WTC11 (cell line): ENCODE results near the gene ADCK2. TPM values are rescaled to one million over a fixed set of nuclear protein-coding genes. Genes with fewer than 3 reads are reported as not detected.
A peak's percentile ranks its signal among the peaks of the same experiment; 100 is the strongest.

Source experiments
- ATAC-seq: fragments of 200-7000 bp; cut with Tn5 transposase; 2 replicates; pipeline ENCODE4 v1.10.0; 2021; ENCODE audit warnings: mild to moderate bottlenecking, moderate library complexity
- CTCF ChIA-PET: fragments of 300-600 bp; sonication (Branson Sonifier 250); formaldehyde crosslinking; loops from one replicate; lab custom pipeline; 2021; ENCODE audit warnings: antibody characterized with exemption; lab: Charles Lee
- POLR2A ChIA-PET: fragments of 350-600 bp; sonication (Branson Sonifier 250); formaldehyde crosslinking; loops from one replicate; lab custom pipeline; 2021; ENCODE audit warnings: antibody characterized with exemption; lab: Charles Lee
- DNase-seq: peaks from one replicate; pipeline ENCODE4 v3.0.0; 2021; ENCODE audit warnings: low spot score
- H3K27ac Mint-ChIP-seq: 2 replicates; pipeline ENCODE4 v1.8.0; 2021; ENCODE audit warnings: mixed read lengths
- H3K27me3 Mint-ChIP-seq: 2 replicates; pipeline ENCODE4 v1.8.0; 2021; ENCODE audit warnings: low read depth, mild to moderate bottlenecking, moderate library complexity, mixed read lengths
- H3K36me3 Mint-ChIP-seq: 2 replicates; pipeline ENCODE4 v1.8.0; 2021; ENCODE audit warnings: mixed read lengths
- H3K4me1 Mint-ChIP-seq: 2 replicates; pipeline ENCODE4 v1.8.0; 2022; ENCODE audit warnings: mixed read lengths
- H3K4me3 Mint-ChIP-seq: 2 replicates; pipeline ENCODE4 v1.8.0; 2021; ENCODE audit warnings: mild to moderate bottlenecking, moderate library complexity, mixed read lengths
- H3K9me3 Mint-ChIP-seq: 2 replicates; pipeline ENCODE4 v1.8.0; 2021; ENCODE audit warnings: mixed read lengths
- ESRRA ChIP-seq: sonication (generic); formaldehyde crosslinking; IDR thresholded peaks from 2 replicates; pipeline ENCODE4 v1.8.1; 2022; ENCODE audit warnings: mild to moderate bottlenecking, missing genetic modification reagents, borderline replicate concordance
- GRHL2 ChIP-seq: fragments of 250-450 bp; sonication (Bioruptor Pico); IDR thresholded peaks from 2 replicates; pipeline ENCODE4 v1.8.0; 2022; ENCODE audit warnings: mild to moderate bottlenecking, moderate library complexity; ENCODE audit not compliant: insufficient replicate concordance, severe bottlenecking
- IRF2 ChIP-seq: sonication (generic); formaldehyde crosslinking; IDR thresholded peaks from 2 replicates; pipeline ENCODE4 v1.8.0; 2022; ENCODE audit warnings: low read depth, missing genetic modification reagents, borderline replicate concordance
- MXD4 ChIP-seq: fragments of 250-450 bp; sonication (Bioruptor Pico); IDR thresholded peaks from 2 replicates; pipeline ENCODE4 v1.8.0; 2021; ENCODE audit warnings: mild to moderate bottlenecking, moderate library complexity, borderline replicate concordance
- NFE2L1 ChIP-seq: sonication (generic); formaldehyde crosslinking; IDR thresholded peaks from 2 replicates; pipeline ENCODE4 v1.8.1; 2023; ENCODE audit warnings: missing genetic modification reagents
- SMAD3 ChIP-seq: sonication (generic); formaldehyde crosslinking; IDR thresholded peaks from 2 replicates; pipeline ENCODE4 v1.8.0; 2022; ENCODE audit warnings: missing genetic modification reagents, mild to moderate bottlenecking, borderline replicate concordance
- TEAD4 ChIP-seq: sonication (generic); formaldehyde crosslinking; IDR thresholded peaks from 2 replicates; pipeline ENCODE4 v1.8.0; 2022; ENCODE audit warnings: mild to moderate bottlenecking, missing genetic modification reagents
- TP53 ChIP-seq: sonication (generic); formaldehyde crosslinking; IDR thresholded peaks from 2 replicates; pipeline ENCODE4 v1.8.1; 2023; ENCODE audit warnings: mild to moderate bottlenecking, missing genetic modification reagents
- ZNF121 ChIP-seq: sonication (generic); formaldehyde crosslinking; IDR thresholded peaks from 2 replicates; pipeline ENCODE4 v1.8.0; 2023; ENCODE audit warnings: missing genetic modification reagents
- ZNF138 ChIP-seq: sonication (generic); formaldehyde crosslinking; conservative IDR thresholded peaks from 2 replicates; pipeline ENCODE4 v1.8.1; 2022; ENCODE audit warnings: mild to moderate bottlenecking, moderate library complexity, missing genetic modification reagents
- ZNF263 ChIP-seq: sonication (generic); formaldehyde crosslinking; IDR thresholded peaks from 2 replicates; pipeline ENCODE4 v1.8.1; 2022; ENCODE audit warnings: low read depth, mild to moderate bottlenecking, moderate library complexity, missing genetic modification reagents
- ZNF423 ChIP-seq: fragments of 250-450 bp; sonication (Bioruptor Pico); IDR thresholded peaks from 2 replicates; pipeline ENCODE4 v2.1.2; 2022; ENCODE audit warnings: mild to moderate bottlenecking, moderate library complexity
- total RNA-seq: library from RNA; stranded (reverse); gene quantifications from 3 replicates; pipeline ENCODE4 v1.2.3, GENCODE V29; 2021
- TF ChIP-seq, protein P1 (sequence below): sonication (generic); formaldehyde crosslinking; IDR thresholded peaks from 2 replicates; pipeline ENCODE4 v1.8.0; 2022; ENCODE audit warnings: mild to moderate bottlenecking, missing genetic modification reagents
- TF ChIP-seq, protein P2 (sequence below): sonication (generic); formaldehyde crosslinking; IDR thresholded peaks from 2 replicates; pipeline ENCODE4 v1.8.1; 2023; ENCODE audit warnings: mild to moderate bottlenecking, moderate library complexity, missing genetic modification reagents
- TF ChIP-seq, protein P3 (sequence below): sonication (generic); formaldehyde crosslinking; IDR thresholded peaks from 2 replicates; pipeline ENCODE4 v1.8.0; 2023; ENCODE audit warnings: mild to moderate bottlenecking, missing genetic modification reagents
- TF ChIP-seq, protein P4 (sequence below): fragments of 250-450 bp; sonication (Bioruptor Pico); IDR thresholded peaks from 2 replicates; pipeline ENCODE4 v1.8.0; 2021; ENCODE audit warnings: mild to moderate bottlenecking
- TF ChIP-seq, protein P5 (sequence below): fragments of 250-450 bp; sonication (Bioruptor Pico); conservative IDR thresholded peaks from 2 replicates; pipeline ENCODE4 v1.9.0; 2021; ENCODE audit warnings: mild to moderate bottlenecking
- TF ChIP-seq, protein P6 (sequence below): sonication (generic); formaldehyde crosslinking; IDR thresholded peaks from 2 replicates; pipeline ENCODE4 v1.8.0; 2022; ENCODE audit warnings: mild to moderate bottlenecking, missing genetic modification reagents

Gene ADCK2
- total RNA-seq, 1 experiment from 2014 or later: 12.7 TPM

DNA sequence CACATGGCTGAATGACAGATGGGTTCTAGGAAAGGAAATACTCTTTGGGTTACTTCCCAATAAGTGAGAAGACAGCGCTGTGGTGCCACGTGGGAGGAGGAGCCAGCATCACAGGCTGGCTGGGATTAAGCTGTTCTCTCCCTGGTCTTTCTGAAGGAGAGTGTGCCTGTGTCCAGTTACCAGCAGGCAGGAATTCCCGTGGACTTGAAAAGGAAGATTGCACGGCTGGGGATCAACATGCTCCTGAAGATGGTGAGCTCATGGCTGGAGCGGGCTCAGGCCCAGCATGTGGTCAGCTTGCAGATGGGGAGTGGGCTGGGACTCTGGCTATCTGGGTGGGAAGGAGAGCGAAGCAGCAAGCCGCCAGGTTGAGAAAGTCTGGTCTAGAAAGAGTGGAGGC is 8.1 kb downstream of the ADCK2 start:
- DNase-seq: no peak
- ATAC-seq: no peak
- no peak overlapping the region for H3K4me3 Mint-ChIP-seq
- H3K4me1 Mint-ChIP-seq: no peaks in the 10 kb centered on the region
- no peaks in the 10 kb centered on the region for H3K27me3 Mint-ChIP-seq
- TF ChIP-seq NFE2L1 (CRISPR knock-in tag) (no peak), TEAD4 (CRISPR knock-in tag) (no peak), ESRRA (CRISPR knock-in tag) (no peak), ZNF423 (CRISPR knock-in tag) (no peak), MXD4 (CRISPR knock-in tag) (no peak), GRHL2 (no peak), IRF2 (CRISPR knock-in tag) (no peak), SMAD3 (CRISPR knock-in tag) (no peak)
- TF ChIP-seq, protein P1, sequence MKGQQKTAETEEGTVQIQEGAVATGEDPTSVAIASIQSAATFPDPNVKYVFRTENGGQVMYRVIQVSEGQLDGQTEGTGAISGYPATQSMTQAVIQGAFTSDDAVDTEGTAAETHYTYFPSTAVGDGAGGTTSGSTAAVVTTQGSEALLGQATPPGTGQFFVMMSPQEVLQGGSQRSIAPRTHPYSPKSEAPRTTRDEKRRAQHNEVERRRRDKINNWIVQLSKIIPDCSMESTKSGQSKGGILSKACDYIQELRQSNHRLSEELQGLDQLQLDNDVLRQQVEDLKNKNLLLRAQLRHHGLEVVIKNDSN (CRISPR knock-in tag): no peak
- TF ChIP-seq, protein P2, sequence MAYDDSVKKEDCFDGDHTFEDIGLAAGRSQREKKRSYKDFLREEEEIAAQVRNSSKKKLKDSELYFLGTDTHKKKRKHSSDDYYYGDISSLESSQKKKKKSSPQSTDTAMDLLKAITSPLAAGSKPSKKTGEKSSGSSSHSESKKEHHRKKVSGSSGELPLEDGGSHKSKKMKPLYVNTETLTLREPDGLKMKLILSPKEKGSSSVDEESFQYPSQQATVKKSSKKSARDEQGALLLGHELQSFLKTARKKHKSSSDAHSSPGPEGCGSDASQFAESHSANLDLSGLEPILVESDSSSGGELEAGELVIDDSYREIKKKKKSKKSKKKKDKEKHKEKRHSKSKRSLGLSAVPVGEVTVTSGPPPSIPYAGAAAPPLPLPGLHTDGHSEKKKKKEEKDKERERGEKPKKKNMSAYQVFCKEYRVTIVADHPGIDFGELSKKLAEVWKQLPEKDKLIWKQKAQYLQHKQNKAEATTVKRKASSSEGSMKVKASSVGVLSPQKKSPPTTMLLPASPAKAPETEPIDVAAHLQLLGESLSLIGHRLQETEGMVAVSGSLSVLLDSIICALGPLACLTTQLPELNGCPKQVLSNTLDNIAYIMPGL (CRISPR knock-in tag): no peak
- TF ChIP-seq, protein P3, sequence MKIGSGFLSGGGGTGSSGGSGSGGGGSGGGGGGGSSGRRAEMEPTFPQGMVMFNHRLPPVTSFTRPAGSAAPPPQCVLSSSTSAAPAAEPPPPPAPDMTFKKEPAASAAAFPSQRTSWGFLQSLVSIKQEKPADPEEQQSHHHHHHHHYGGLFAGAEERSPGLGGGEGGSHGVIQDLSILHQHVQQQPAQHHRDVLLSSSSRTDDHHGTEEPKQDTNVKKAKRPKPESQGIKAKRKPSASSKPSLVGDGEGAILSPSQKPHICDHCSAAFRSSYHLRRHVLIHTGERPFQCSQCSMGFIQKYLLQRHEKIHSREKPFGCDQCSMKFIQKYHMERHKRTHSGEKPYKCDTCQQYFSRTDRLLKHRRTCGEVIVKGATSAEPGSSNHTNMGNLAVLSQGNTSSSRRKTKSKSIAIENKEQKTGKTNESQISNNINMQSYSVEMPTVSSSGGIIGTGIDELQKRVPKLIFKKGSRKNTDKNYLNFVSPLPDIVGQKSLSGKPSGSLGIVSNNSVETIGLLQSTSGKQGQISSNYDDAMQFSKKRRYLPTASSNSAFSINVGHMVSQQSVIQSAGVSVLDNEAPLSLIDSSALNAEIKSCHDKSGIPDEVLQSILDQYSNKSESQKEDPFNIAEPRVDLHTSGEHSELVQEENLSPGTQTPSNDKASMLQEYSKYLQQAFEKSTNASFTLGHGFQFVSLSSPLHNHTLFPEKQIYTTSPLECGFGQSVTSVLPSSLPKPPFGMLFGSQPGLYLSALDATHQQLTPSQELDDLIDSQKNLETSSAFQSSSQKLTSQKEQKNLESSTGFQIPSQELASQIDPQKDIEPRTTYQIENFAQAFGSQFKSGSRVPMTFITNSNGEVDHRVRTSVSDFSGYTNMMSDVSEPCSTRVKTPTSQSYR: no peak
- TF ChIP-seq, protein P4, sequence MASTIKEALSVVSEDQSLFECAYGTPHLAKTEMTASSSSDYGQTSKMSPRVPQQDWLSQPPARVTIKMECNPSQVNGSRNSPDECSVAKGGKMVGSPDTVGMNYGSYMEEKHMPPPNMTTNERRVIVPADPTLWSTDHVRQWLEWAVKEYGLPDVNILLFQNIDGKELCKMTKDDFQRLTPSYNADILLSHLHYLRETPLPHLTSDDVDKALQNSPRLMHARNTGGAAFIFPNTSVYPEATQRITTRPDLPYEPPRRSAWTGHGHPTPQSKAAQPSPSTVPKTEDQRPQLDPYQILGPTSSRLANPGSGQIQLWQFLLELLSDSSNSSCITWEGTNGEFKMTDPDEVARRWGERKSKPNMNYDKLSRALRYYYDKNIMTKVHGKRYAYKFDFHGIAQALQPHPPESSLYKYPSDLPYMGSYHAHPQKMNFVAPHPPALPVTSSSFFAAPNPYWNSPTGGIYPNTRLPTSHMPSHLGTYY (CRISPR knock-in tag): no peak
- H3K27ac Mint-ChIP-seq: peak overlapping the region; percentile 70; the same call in 1 of the 2 replicates
- peaks cover 12% of the 10 kb centered on the region for H3K36me3 Mint-ChIP-seq
- POLR2A ChIA-PET: no interaction called here
- H3K9me3 Mint-ChIP-seq: no peaks in the 10 kb centered on the region
- CTCF ChIA-PET: interaction anchor here (1.0 to 2.3 kb wide), 2 partner anchors 9 to 11 kb away, joined by 5 to 6 read pairs; no protein-coding TSS in a partner anchor

DNA sequence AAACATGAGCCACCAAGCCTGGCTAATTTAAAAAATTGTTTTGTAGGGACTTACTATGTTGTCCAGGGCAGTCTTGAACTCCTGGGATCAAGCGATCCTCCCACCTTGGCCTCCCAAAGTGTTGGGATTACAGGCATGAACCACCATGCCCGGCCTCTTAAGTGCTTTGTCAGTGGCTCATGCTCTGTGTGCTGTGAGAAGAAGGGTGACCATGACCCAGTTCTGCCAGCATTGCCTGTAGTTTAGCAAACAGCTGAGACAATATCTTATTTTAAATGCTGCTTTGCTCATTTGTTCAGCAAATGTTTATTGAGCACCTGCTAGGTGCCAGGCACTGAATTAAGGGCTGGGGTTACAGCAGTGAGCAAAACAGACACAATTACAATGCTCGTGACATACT is 9.0 kb downstream of the ADCK2 start:
- H3K4me3 Mint-ChIP-seq: no peak overlapping the region
- no peaks in the 10 kb centered on the region for H3K9me3 Mint-ChIP-seq
- DNase-seq: no peak
- H3K27me3 Mint-ChIP-seq: no peaks in the 10 kb centered on the region
- CTCF ChIA-PET: no interaction called here
- TF ChIP-seq ZNF138 (CRISPR knock-in tag): no peak
- no peak for TF ChIP-seq ZNF263 (CRISPR knock-in tag)
- TF ChIP-seq, protein P3: no peak
- TF ChIP-seq, protein P5, sequence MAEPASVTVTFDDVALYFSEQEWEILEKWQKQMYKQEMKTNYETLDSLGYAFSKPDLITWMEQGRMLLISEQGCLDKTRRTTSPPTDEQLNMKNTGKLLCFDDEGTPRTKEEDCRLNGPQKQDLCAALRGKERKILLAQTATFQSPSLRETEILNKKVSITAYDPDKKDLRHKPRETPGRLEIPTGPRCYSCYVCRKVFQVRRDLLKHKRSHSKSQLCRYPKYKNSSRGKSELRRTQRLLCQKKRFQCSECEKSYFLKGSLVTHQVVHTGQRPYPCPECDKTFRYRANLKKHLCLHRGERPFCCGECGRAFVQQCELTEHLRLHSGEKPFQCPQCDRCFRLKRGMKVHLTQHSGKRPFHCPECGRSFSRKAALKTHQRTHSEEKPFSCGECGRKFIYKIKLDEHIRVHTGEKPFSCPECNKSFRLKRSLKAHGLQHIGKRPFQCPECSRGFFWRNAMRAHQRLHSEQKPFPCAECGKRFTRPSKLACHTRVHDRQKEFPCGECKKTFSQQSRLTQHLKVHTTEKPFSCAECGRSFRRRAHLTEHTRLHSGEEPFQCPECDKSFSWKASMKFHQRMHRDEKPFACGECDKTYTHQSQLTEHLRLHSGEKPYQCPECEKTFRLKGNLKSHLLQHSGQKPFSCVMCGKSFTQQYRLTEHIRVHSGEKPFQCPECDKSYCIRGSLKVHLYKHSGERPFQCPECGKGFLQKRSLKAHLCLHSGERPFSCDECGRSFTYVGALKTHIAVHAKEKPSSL (CRISPR knock-in tag): no peak
- TF ChIP-seq TP53 (CRISPR knock-in tag): no peak
- TF ChIP-seq IRF2 (CRISPR knock-in tag): no peak
- no peak for TF ChIP-seq SMAD3 (CRISPR knock-in tag)
- TF ChIP-seq, protein P6, sequence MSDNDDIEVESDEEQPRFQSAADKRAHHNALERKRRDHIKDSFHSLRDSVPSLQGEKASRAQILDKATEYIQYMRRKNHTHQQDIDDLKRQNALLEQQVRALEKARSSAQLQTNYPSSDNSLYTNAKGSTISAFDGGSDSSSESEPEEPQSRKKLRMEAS (CRISPR knock-in tag): no peak
- TF ChIP-seq ZNF121: no peak
- TF ChIP-seq, all 79 proteins: peak for 0
- Mint-ChIP-seq H3K4me1 (no peaks in the 10 kb centered on the region), H3K36me3 (peaks cover 12% of the 10 kb centered on the region), H3K27ac (no peak overlapping the region)
- ATAC-seq: no peak
- POLR2A ChIA-PET: no interaction called here
